SU-DHL-6 (cell line): ENCODE data around the gene TOX2.

ENCODE experiments used
- H2AFZ ChIP-seq: fragments of 200-600 bp; sonication (generic); 2 replicates; pipeline ENCODE4 v1.6.1; 2014; ENCODE audit warnings: low read depth, mild to moderate bottlenecking, moderate library complexity, mixed read lengths, antibody characterized with exemption, low read length; ENCODE audit not compliant: severe bottlenecking
- H3F3A ChIP-seq: fragments of 200-600 bp; shearing (Covaris generic); 2 replicates; pipeline ENCODE4 v1.6.0; 2016; ENCODE audit warnings: antibody characterized with exemption, mild to moderate bottlenecking; ENCODE audit not compliant: insufficient read depth
- H3K27ac ChIP-seq: fragments of 200-600 bp; sonication (generic); 2 replicates; pipeline ENCODE4 v1.5.1; 2016; ENCODE audit warnings: low read depth, mild to moderate bottlenecking, low read length, moderate library complexity, mixed read lengths
- H3K27me3 ChIP-seq: fragments of 200-600 bp; sonication (generic), shearing (Covaris generic); 2 replicates; pipeline ENCODE4 v1.6.0; 2014; ENCODE audit warnings: mild to moderate bottlenecking, low read length
- H3K36me3 ChIP-seq: fragments of 200-600 bp; sonication (generic); 2 replicates; pipeline ENCODE4 v1.6.1; 2014; ENCODE audit warnings: mild to moderate bottlenecking, low read length, mixed read lengths
- H3K4me2 ChIP-seq: fragments of 300-600, 200-600 bp; shearing (Covaris generic), sonication (generic); 2 replicates; pipeline ENCODE4 v1.6.0; 2014; ENCODE audit warnings: low read length, low read depth, mild to moderate bottlenecking; ENCODE audit not compliant: poor library complexity, severe bottlenecking
- H3K4me3 ChIP-seq: fragments of 200-600 bp; sonication (generic); 2 replicates; pipeline ENCODE4 v1.5.1; 2014; ENCODE audit warnings: antibody characterized with exemption, low read length, mild to moderate bottlenecking, mixed read lengths; ENCODE audit not compliant: insufficient read depth, poor library complexity, severe bottlenecking
- H3K79me2 ChIP-seq: fragments of 200-600 bp; sonication (generic); 2 replicates; pipeline ENCODE4 v1.6.1; 2014; ENCODE audit warnings: mild to moderate bottlenecking, low read length, moderate library complexity; ENCODE audit not compliant: insufficient read depth
- H3K9ac ChIP-seq: fragments of 200-600 bp; sonication (generic); 2 replicates; pipeline ENCODE4 v1.7.0; 2014; ENCODE audit warnings: mild to moderate bottlenecking, low read length
- H3K9me2 ChIP-seq: fragments of 200-600 bp; sonication (generic); replicated peaks from 2 replicates; pipeline ENCODE4 v1.6.1; 2014; ENCODE audit warnings: low read length; ENCODE audit not compliant: insufficient read depth
- H3K9me3 ChIP-seq: fragments of 200-600 bp; sonication (generic); 2 replicates; pipeline ENCODE4 v1.6.1; 2014; ENCODE audit warnings: low read length, mixed read lengths; ENCODE audit not compliant: insufficient read depth
- H4K20me1 ChIP-seq: fragments of 200-600 bp; sonication (generic); 2 replicates; pipeline ENCODE4 v1.6.1; 2014; ENCODE audit warnings: low read depth, mild to moderate bottlenecking, antibody characterized with exemption, low read length, moderate library complexity, mixed read lengths
- CTCF ChIP-seq: fragments of 200-600 bp; sonication (generic); IDR thresholded peaks from one replicate; pipeline ENCODE4 v1.5.1; 2017; ENCODE audit warnings: antibody characterized with exemption, mild to moderate bottlenecking, low read length, moderate library complexity; ENCODE audit not compliant: insufficient read depth, poor library complexity, severe bottlenecking
- EZH2phosphoT487 ChIP-seq: fragments of 200-600 bp; sonication (generic), shearing (Covaris generic); conservative IDR thresholded peaks from 2 replicates; pipeline ENCODE4 v1.6.1; 2018; ENCODE audit warnings: mild to moderate bottlenecking, antibody characterized with exemption, low read length, moderate library complexity, mixed read lengths

TOX2 gene

DNA sequence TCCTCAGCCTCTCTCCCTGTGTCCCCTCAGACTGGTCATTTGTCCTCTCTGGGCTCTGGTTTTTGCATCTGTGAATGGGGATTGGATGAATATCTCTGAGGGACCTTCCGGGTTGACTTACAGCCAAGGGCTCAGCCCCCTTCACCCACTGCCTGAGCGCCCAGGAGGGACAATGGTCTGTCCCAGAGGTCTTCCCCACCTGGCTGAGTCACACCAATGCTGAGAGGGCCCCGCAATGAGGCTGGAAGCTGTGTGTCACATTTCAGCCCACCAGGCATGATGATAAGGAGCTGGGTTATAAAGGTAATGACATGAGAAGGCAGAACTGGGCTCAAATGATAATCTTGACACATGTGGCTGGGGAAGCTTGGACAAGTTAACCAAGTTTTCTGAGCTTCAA, 70.5 kb downstream of the TOX2 start:
- Histone ChIP-seq H3K4me3 (no peak overlapping the region), H3K27ac (no peak overlapping the region), H4K20me1 (no peaks in the 10 kb centered on the region), H3F3A (no peaks in the 10 kb centered on the region), H3K36me3 (no peaks in the 10 kb centered on the region), H2AFZ (no peak overlapping the region), H3K79me2 (no peaks in the 10 kb centered on the region), H3K9me2 (no peaks in the 10 kb centered on the region), H3K4me2 (no peak overlapping the region), H3K27me3 (no peaks in the 10 kb centered on the region), H3K9me3 (no peaks in the 10 kb centered on the region), H3K9ac (no peak overlapping the region)
- TF ChIP-seq EZH2phosphoT487, result no peak
- TF ChIP-seq CTCF, result no peak

- H3K9me3 ChIP-seq, result no peaks in the 10 kb centered on the region
- H4K20me1 ChIP-seq, result no peaks in the 10 kb centered on the region
- TF ChIP-seq EZH2phosphoT487 (no peak), CTCF (no peak)
- no peaks in the 10 kb centered on the region for H3K36me3 ChIP-seq
- H2AFZ ChIP-seq, result no peak overlapping the region
- no peaks in the 10 kb centered on the region for H3K79me2 ChIP-seq
- no peaks in the 10 kb centered on the region for H3K9me2 ChIP-seq
- H3K4me3 ChIP-seq, result no peak overlapping the region
- no peaks in the 10 kb centered on the region for H3K27me3 ChIP-seq
- no peak overlapping the region for H3K27ac ChIP-seq
- no peak overlapping the region for H3K9ac ChIP-seq
- H3K4me2 ChIP-seq, result no peak overlapping the region
- no peaks in the 10 kb centered on the region for H3F3A ChIP-seq
Observed at GRCh38 chr20:43985608-43986316, 71.1 kb downstream of the TOX2 start.

GRCh38 chr20:43987018-43987417, 72.4 kb downstream of the TOX2 start:
- H3K9ac ChIP-seq, result no peak overlapping the region
- H3F3A ChIP-seq, result no peaks in the 10 kb centered on the region
- H3K9me3 ChIP-seq, result no peaks in the 10 kb centered on the region
- no peaks in the 10 kb centered on the region for H3K79me2 ChIP-seq
- H2AFZ ChIP-seq, result no peak overlapping the region
- H3K4me2 ChIP-seq, result no peak overlapping the region
- no peaks in the 10 kb centered on the region for H4K20me1 ChIP-seq
- H3K9me2 ChIP-seq, result no peaks in the 10 kb centered on the region
- no peak overlapping the region for H3K27ac ChIP-seq
- no peaks in the 10 kb centered on the region for H3K27me3 ChIP-seq
- no peak overlapping the region for H3K4me3 ChIP-seq
- TF ChIP-seq CTCF, result no peak
- TF ChIP-seq EZH2phosphoT487, result no peak
- no peaks in the 10 kb centered on the region for H3K36me3 ChIP-seq
